Measurements from ENCODE around the gene NXN.
"Not testable (repeated sequence)": the region's sequence is repeated elsewhere in the genome, so short reads cannot be mapped to it uniquely, and the experiment has no call there.

NXN gene

GRCh38 chr17:979212-979538 lies 401 bp downstream of the NXN start:
- DNase-seq (ENCODE audit: low spot score): no peak

DNA sequence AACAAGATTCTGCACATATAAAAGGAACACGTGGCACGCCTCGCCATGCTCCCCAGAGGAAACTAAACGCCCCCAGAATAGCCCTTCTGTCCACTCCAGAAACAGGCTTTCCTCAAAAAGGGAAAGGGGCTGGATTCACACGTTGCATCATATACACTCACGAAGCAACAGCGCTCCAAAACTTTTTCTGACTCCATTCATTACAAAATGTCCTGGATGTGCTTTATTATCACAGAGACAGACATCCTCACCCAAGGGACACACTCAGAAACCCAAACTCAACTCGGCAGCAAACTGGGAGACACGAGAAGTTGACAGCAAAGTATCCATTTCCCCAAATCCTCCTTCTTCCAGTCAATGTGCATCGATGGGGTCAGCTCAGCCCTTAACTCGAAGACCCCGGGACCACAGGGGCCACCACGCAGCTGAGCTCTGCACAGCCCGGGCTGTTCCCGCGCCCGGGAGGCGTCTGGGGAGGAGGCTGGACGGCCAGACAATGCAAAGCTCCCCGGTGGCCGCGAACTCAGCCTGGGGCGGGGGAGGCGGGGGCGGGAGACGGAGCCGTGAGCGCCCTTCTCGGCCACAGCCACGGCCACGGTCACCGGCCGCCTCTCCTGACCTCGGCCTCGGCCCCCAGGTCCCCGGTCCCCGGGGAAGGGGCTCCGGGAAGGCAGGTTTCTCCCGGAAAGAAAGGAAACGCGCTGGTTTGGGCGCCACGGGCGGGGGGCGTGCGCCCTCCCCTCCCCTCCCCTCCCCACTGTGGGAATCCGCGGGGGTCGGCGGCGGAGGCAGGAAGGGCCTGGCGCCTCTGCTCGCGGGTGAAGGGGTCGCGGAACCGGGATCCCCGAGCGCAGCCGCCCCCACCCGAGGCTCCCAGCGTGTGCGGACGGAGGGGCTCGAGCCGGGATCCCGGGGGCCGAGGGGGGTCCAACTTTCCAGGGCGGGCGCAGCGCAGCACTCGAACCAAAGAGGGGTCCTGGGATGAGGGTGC lies 1.2 kb downstream of the NXN start:
- no peak for DNase-seq (ENCODE audit: low spot score)

DNA sequence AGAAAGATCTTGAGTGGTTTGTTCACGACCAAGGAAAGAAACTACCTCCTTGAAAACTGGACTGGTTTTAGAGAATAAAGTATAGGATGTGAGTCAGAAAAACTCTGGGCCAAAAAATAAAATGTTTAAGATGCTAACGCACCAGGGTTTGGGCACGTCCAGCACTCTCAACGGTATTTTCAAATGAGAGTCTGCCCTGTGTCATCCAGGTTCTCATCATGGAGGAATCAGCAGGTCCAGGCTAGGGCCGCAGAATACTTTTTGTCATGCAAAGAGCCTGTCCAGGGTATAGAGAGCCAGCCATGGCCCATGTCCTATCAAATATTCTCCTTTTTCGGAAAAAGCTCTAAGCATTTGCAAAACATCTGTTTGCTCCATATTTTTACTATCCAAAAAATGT lies 2.4 kb downstream of the NXN start:
- no peak for DNase-seq (ENCODE audit: low spot score)

GRCh38 chr17:976312-976711 lies 3.3 kb downstream of the NXN start:
- DNase-seq (ENCODE audit: low spot score): no peak

DNA sequence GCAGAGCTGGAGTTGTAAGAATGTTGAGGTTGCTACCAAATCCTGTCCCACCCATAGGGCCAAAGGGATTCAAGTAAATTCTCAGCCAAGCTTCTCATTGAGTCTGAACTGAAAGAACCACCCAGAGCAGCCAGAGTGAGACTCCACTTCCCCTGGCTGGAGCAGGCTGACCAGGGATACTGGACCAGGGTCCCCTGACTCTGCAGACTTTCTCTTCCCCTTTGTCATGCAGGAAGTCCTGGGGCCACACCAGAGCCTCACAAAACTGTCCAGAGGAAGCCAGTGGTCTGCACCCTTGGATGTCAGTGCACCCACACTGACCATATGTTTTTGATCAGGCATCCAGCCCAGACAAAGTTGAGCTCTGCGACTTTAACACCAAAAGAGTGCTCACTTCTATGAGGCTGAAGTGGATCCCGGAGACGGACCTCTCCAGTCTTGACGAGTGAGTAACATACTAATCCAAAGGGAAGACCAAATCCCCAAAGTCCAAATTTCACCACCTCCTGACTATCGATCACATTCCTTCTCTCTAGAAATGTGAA lies 4.1 kb downstream of the NXN start:
- no peak for DNase-seq (ENCODE audit: low spot score)

- DNase-seq (ENCODE audit: low spot score): not testable (repeated sequence)
Observed at GRCh38 chr17:974778-975177, 4.8 kb downstream of the NXN start.

GRCh38 chr17:973053-973452 lies 6.5 kb downstream of the NXN start:
- peak; percentile 64 for DNase-seq (ENCODE audit: low spot score)

DNA sequence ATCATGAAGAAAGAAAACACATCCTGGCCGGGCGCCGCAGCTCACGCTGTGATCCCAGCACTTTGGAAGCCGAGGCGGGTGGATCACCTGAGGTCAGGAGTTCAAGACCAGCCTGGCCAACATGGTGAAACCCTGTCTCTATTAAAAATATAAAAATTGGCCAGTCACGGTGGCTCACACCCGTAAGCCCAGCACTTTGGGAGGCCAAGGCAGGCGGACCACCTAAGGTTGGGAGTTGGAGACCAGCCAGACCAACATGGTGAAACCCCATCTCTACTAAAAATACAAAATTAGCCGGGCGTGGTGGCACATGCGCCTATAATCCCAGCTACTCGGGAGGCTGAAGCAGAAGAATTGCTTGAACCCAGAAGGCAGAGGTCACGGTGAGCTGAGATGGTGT lies 7.7 kb downstream of the NXN start:
- not testable (repeated sequence) for DNase-seq (ENCODE audit: low spot score)

DNA sequence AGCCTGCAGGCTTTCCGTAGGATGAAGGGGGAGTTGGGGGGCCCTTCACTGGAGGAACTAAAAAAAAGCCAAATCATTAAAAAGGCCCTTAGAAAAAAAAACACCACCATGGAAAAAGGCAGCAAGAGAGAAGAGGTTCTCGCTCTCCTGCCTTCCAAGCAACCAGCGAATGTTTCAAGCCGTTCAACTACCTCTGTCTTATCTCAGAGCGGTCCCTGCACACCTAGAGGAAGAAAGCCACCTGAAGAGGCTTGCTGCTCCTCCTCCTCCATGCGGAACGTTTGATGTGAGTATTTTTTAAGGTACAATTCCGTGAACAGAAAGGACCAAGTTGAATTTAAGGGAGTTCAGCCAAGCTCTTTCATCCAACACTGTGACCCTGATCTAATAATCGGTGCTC lies 9.2 kb downstream of the NXN start:
- no peak for DNase-seq (ENCODE audit: low spot score)

- no peak for DNase-seq (ENCODE audit: low spot score)
Observed at GRCh38 chr17:969811-970355, 9.7 kb downstream of the NXN start.

DNA sequence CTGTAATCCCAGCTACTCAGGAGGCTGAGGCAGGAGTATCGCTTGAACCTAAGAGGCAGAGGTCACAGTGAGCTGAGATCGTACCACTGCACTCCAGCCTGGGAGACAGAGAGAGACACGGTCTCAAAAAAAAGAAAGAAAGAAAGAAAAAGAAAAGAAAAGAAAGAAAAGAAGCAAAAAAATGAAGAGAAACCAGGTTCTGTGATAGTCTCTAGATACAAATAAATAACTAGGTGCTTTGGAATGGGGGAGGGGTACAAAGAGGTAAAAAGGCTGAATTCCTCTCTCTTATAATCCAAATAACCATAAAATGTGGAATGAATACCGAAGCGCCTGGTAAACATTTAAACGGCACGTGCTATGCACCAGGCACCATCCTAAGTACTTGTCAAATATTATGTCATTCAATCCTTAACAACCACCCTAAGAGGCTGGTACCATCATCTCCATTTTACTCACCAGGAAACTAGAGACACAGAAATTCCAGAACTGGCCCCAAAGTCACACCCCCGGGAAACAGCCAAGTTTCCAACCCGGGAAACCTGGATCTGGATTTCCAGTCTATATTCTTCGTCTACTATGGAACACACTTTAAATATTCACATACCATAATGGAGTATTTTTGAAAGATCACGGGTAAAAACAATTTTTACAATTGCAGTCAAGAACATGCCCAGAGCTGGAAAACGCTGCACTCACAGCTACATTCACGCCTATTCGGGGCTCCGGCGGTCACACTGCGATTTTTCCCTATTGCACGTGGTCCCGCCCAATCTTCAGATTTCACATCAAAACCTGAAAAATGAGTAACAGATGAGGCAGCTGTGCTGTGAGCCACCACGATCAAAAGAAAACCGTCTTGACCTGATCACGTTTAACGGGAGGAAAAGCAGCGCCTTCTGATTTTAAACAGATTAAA lies 10.5 kb downstream of the NXN start:
- DNase-seq (ENCODE audit: low spot score): no peak

DNA sequence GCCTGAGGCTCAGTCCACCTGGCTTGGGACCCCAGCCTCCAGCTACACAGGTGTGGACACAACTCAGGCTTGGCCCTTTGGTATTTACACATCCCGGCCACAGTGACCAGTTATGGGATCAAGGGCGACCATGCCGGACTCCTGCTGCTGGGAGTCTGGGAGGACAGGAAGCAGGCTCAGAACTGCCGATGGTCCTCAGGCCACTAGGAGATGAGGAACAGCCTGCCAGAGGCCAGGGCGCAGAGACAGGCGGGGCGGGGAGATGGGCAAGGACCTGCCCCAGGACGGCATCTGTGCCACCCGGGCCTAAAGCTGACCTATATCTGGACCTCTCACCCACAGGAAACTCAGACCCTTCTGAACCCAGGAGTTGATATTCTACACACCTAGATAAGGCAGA lies 12.5 kb downstream of the NXN start:
- no peak for DNase-seq (ENCODE audit: low spot score)

DNA sequence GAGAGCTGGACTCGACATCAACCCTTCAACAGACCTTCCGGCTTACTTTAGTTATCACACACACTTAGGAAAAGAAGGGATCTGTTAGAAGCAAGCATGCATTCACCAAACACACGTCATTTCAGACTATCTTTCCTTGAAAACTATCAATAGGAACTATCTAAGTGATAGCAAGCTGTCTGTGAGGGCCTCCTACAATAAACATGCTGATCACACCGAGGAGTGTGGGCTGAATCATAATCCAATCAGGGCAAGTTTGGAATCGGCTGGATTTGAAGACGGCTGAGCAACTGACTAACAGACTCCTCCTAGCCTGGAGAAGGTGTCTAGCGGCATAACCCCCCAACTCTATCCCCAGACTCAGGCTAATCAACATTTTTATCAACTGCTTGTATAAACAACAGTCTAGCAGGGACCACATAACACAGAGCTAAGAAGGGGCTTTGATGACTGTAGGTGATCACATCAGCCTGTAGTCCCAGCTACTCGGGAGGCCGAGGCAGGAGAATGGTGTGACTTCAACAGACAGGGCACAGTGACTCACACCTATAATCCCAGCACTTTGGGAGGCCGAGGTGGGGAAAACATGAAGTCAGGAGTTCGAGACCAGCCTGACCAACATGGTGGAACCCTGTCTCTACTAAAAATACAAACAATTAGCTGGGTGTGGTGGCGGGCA lies 14.1 kb downstream of the NXN start:
- DNase-seq (ENCODE audit: low spot score): no peak

- DNase-seq (ENCODE audit: low spot score): no peak
Observed at GRCh38 chr17:964876-965275, 14.7 kb downstream of the NXN start.

GRCh38 chr17:962670-963069 lies 16.9 kb downstream of the NXN start:
- no peak for DNase-seq (ENCODE audit: low spot score)

- DNase-seq (ENCODE audit: low spot score): no peak
Observed at GRCh38 chr17:962166-962565, 17.4 kb downstream of the NXN start.

GRCh38 chr17:958712-959451 lies 20.7 kb downstream of the NXN start:
- peak; percentile 30 for DNase-seq (ENCODE audit: low spot score)

DNA sequence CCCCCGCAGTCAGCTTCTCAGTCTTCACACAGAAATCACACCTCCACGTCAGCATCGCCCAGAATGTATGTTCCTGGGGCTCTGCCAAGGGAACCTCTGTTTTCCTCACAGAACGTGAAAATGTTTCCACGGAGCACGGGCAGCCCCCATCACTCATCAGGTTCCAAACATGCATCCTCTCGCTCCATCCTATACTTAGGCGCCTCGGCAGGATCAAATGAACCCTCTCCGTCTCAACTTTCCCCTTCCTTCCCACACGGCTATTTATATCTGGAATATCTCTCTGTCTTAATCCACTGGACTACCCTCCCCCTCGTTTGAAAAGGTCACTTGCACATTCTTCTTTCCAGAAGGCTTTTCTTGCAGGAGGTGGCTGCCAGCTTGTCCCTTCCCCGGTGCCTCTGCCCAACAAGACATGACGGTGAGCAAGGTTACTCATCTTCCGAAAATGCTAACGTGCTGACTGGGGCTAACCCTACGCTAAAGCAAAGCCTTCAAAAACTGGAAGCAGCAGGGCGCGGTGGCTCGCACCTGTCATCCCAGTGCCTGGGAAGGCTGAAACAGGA lies 21.6 kb downstream of the NXN start:
- peak; percentile 48 for DNase-seq (ENCODE audit: low spot score)

GRCh38 chr17:956905-957304 lies 22.7 kb downstream of the NXN start:
- DNase-seq (ENCODE audit: low spot score): peak; percentile 45

DNA sequence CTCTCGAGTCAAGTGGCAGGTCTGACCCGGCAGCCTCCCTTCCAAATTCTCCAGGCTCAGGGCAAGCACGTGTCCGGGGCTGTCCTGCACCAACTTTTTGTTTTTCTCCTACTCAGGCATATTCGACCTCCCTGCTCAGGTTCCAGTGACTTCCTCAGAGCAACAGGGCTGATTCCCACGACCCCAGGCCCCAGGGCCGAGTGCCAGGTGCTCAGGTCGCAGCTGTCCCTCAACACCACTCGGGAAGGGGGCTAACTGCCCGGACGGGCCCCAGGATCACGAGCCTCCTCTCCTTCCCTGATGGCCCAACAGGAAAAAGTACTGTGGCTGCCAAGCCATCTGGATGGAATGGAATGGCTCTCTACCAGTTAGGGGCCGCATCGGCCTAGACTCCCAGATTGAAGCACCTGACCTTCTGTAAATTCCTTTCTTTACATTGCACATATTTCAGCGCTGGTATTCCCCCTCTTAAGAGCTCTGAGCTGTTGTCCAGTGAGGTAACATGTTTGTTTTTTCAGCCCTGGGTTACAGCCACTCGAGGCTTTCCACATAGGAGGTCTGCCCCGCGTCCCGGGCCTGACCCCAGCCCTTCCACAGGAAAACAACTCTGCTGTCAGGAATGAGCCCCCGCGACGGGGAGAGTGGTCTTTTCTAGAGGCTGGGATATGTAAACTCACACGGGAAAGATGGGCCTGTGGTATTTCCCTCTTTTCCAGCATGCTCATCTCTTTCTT lies 25.0 kb downstream of the NXN start:
- peak; percentile 56 for DNase-seq (ENCODE audit: low spot score)

Data from kidney tubule cell (primary cell).